ENCODE results near the gene MYL10. TPM values are rescaled to one million over a fixed set of nuclear protein-coding genes. Genes with fewer than 3 reads are reported as not detected.

Gene MYL10
- total RNA-seq, 1 experiment from 2014 or later: not detected

DNA sequence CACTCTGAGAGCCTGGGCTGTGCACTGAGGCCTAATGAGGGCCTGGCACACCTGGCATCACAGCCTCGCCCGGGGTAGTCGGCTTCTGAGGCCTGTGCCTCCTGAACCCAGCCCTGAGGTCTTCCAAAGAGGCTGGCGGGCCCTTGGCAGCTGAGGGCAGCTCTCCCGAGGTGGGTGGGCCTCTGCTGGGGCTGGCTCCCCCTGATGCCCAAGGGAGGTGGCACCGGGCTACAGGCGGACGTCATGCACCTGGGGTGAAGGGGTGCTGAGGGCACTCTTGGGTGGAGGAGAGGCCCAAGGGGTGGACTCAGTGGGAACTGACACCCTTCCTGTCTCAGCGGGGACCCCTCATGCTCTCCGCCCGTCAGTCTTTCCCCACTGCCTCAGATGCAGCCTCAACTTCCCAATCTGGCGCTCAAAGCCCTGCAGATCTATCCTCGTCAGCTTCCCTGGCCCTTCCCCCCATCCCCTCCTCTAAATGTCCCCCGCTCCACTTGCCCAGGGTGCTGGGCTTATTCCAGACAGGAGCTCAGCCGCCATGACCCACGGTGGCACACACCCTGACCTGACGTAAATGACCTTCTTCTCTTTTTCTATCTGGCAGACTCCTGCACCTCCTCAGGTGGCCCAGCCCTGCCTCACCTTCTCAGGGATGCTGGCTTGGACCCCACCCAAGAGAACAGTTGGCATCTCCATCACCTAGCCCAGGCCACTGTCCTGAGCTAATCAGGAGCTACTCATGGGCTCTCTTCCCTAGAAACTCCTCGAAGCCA lies 38.2 kb downstream of the MYL10 start:
- intact Hi-C loops (cut with micrococcal nuclease; ENCODE audit: unreplicated experiment): no loop called here
- no peaks in the 10 kb centered on the region for H3K27me3 ChIP-seq (replicated peaks; ENCODE audit: control insufficient read depth, insufficient read depth, low read length)
- Mint-ChIP-seq H3K4me3 (ENCODE audit: unreplicated experiment) (no peak overlapping the region), H3K9me3 (ENCODE audit: unreplicated experiment) (no peaks in the 10 kb centered on the region), H3K27ac (ENCODE audit: unreplicated experiment) (peak overlapping the region; percentile 15), H3K36me3 (ENCODE audit: insufficient read depth, unreplicated experiment) (peaks cover 10% of the 10 kb centered on the region), H3K4me1 (ENCODE audit: low read depth, unreplicated experiment) (peaks cover 27% of the 10 kb centered on the region), H3K27me3 (ENCODE audit: insufficient read depth, unreplicated experiment) (no peaks in the 10 kb centered on the region)
- CTCF ChIA-PET: no interaction called here
- BruUV-seq (replicated peaks): no TSS peak
- TF ChIP-seq, protein P1, sequence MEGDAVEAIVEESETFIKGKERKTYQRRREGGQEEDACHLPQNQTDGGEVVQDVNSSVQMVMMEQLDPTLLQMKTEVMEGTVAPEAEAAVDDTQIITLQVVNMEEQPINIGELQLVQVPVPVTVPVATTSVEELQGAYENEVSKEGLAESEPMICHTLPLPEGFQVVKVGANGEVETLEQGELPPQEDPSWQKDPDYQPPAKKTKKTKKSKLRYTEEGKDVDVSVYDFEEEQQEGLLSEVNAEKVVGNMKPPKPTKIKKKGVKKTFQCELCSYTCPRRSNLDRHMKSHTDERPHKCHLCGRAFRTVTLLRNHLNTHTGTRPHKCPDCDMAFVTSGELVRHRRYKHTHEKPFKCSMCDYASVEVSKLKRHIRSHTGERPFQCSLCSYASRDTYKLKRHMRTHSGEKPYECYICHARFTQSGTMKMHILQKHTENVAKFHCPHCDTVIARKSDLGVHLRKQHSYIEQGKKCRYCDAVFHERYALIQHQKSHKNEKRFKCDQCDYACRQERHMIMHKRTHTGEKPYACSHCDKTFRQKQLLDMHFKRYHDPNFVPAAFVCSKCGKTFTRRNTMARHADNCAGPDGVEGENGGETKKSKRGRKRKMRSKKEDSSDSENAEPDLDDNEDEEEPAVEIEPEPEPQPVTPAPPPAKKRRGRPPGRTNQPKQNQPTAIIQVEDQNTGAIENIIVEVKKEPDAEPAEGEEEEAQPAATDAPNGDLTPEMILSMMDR (IDR thresholded peaks at IDR 0.05; ENCODE audit: insufficient read depth in 1 of 2, low read depth in 1 of 2, low read length in 1 of 2, severe bottlenecking in 1 of 2, unreplicated experiment in 1 of 2): no peak
- no peaks in the 10 kb centered on the region for H3K36me3 ChIP-seq (ENCODE audit: control insufficient read depth, insufficient read depth, low read length)
- H3K9me3 ChIP-seq: no peaks in the 10 kb centered on the region
- no peak overlapping the region for H3K4me3 ChIP-seq (ENCODE audit: low read depth, low read length)
- DNase-seq: no peak
- H3K4me1 ChIP-seq: peaks cover 28% of the 10 kb centered on the region
- POLR2A ChIA-PET: no interaction called here

DNA sequence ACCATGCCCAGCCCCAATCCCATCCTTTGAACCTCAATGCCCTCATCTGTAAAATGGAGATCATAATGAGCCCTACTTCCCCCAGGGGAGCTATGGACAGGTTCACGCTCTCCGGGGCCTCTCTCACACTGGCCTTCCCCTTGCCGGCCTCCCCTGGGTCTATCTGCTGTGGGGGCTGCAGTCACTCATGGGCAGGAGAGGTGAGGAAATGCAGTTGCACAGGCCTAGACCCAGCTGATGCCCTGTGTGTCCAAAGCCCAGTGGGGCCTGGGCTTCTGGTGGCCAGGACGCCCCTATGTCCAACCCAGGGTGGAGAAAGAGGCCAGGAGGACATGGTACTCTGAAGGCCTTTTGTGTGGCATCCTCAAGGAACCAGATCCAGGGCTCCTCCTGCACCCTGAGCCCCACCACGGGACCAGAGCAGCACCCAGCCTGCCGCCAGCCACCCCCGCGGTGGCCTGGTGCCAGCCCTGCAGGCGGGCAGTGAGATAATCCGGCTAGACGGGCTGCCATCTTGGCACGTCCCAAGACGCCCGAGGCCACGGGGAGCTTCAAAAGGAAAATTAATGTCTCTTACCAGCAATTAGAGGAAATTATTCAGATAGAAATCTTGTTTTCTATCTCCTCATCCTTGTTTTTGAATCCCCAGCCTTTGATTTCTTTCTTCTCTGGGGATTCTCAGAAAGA lies 39.0 kb downstream of the MYL10 start:
- Mint-ChIP-seq H3K4me3 (ENCODE audit: unreplicated experiment) (no peak overlapping the region), H3K27me3 (ENCODE audit: insufficient read depth, unreplicated experiment) (no peaks in the 10 kb centered on the region), H3K27ac (ENCODE audit: unreplicated experiment) (peak overlapping the region; percentile 54), H3K36me3 (ENCODE audit: insufficient read depth, unreplicated experiment) (peaks cover 13% of the 10 kb centered on the region), H3K4me1 (ENCODE audit: low read depth, unreplicated experiment) (peaks cover 27% of the 10 kb centered on the region), H3K9me3 (ENCODE audit: unreplicated experiment) (no peaks in the 10 kb centered on the region)
- DNase-seq: no peak
- TF ChIP-seq, protein P1 (IDR thresholded peaks at IDR 0.05; ENCODE audit: insufficient read depth in 1 of 2, low read depth in 1 of 2, low read length in 1 of 2, severe bottlenecking in 1 of 2, unreplicated experiment in 1 of 2): no peak
- Histone ChIP-seq H3K36me3 (ENCODE audit: control insufficient read depth, insufficient read depth, low read length) (no peaks in the 10 kb centered on the region), H3K4me3 (ENCODE audit: low read depth, low read length) (no peak overlapping the region), H3K9me3 (no peaks in the 10 kb centered on the region), H3K4me1 (peaks cover 36% of the 10 kb centered on the region), H3K27me3 (replicated peaks; ENCODE audit: control insufficient read depth, insufficient read depth, low read length) (no peaks in the 10 kb centered on the region)
- ChIA-PET POLR2A (no interaction called here), CTCF (no interaction called here)
- BruUV-seq (replicated peaks): no TSS peak
- intact Hi-C loops (cut with micrococcal nuclease; ENCODE audit: unreplicated experiment): no loop called here

DNA sequence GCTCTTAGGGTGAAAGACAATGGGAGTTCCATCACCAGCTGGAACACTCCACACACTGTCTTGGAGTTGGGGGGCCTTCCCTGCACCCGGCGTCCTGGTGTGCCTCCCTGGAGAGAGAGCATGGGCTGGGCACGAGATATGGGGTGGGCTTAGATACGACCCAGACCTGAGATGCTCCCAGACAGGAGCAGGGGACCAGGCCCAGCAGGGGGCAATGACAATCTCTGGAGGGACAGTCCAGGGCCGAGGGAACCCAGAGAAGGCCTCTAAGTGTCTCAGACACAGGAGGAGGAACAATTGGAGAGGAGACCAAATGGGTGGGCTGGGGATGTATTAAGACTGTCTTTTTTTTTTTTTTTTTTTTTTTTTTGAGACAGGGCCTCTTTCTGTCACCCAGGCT lies 40.0 kb downstream of the MYL10 start:
- Histone ChIP-seq H3K9me3 (0 out of 2 replicates have a peak, but pooled peaks cover 2% of the 10 kb centered on the region), H3K4me1 (peaks cover 44% of the 10 kb centered on the region), H3K27me3 (replicated peaks; ENCODE audit: control insufficient read depth, insufficient read depth, low read length) (no peaks in the 10 kb centered on the region), H3K4me3 (ENCODE audit: low read depth, low read length) (no peak overlapping the region), H3K36me3 (ENCODE audit: control insufficient read depth, insufficient read depth, low read length) (no peaks in the 10 kb centered on the region)
- no peak for DNase-seq
- intact Hi-C loops (cut with micrococcal nuclease; ENCODE audit: unreplicated experiment): no loop called here
- Mint-ChIP-seq H3K9me3 (ENCODE audit: unreplicated experiment) (peaks cover 2% of the 10 kb centered on the region), H3K4me3 (ENCODE audit: unreplicated experiment) (no peak overlapping the region), H3K36me3 (ENCODE audit: insufficient read depth, unreplicated experiment) (peaks cover 18% of the 10 kb centered on the region), H3K27me3 (ENCODE audit: insufficient read depth, unreplicated experiment) (no peaks in the 10 kb centered on the region), H3K4me1 (ENCODE audit: low read depth, unreplicated experiment) (peaks cover 27% of the 10 kb centered on the region), H3K27ac (ENCODE audit: unreplicated experiment) (peak overlapping the region; percentile 74)
- BruUV-seq (replicated peaks): no TSS peak
- ChIA-PET CTCF (interaction anchor here (0.7 to 1.2 kb wide), 2 partner anchors 14 to 46 kb away, joined by 3 read pairs; no protein-coding TSS in a partner anchor), POLR2A (no interaction called here)
- TF ChIP-seq, protein P1 (IDR thresholded peaks at IDR 0.05; ENCODE audit: insufficient read depth in 1 of 2, low read depth in 1 of 2, low read length in 1 of 2, severe bottlenecking in 1 of 2, unreplicated experiment in 1 of 2): no peak

Measured in Caco-2 (cell line).